Measurements from ENCODE around the gene TSPAN5.

GRCh38 chr4:98506462-98507132 is 151.8 kb downstream of the TSPAN5 start:
- TF ChIP-seq POLR2A (IDR thresholded peaks at IDR 0.05), result no peak
- no peak for TF ChIP-seq CTCF (IDR thresholded peaks at IDR 0.05)

Measured in lower leg skin (tissue), 3 donors.